ENCODE data around the gene TRAPPC8.

DNA sequence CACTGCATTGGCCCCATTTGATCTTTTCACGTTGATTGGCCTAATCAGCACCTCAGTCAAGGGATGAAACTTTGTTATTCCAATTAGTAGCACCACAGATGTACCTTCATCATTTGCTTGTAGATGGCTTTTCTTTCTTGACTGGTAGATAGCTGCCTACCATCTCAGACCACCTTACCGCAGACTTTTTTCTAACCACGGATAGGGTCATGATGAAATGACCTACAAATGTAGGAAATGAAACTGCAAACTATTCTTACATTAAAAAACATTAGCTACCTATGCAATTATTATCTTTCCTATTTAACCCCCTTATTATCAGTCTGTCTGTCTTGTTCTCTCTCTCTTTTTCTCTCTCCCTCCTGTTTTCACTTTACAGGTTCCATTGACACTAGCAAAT lies 159.9 kb downstream of the TRAPPC8 start:
- TF ChIP-seq, protein P1, sequence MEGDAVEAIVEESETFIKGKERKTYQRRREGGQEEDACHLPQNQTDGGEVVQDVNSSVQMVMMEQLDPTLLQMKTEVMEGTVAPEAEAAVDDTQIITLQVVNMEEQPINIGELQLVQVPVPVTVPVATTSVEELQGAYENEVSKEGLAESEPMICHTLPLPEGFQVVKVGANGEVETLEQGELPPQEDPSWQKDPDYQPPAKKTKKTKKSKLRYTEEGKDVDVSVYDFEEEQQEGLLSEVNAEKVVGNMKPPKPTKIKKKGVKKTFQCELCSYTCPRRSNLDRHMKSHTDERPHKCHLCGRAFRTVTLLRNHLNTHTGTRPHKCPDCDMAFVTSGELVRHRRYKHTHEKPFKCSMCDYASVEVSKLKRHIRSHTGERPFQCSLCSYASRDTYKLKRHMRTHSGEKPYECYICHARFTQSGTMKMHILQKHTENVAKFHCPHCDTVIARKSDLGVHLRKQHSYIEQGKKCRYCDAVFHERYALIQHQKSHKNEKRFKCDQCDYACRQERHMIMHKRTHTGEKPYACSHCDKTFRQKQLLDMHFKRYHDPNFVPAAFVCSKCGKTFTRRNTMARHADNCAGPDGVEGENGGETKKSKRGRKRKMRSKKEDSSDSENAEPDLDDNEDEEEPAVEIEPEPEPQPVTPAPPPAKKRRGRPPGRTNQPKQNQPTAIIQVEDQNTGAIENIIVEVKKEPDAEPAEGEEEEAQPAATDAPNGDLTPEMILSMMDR (IDR thresholded peaks at IDR 0.05; ENCODE audit: poor library complexity, severe bottlenecking), result no peak
- TF ChIP-seq TAF1 (IDR thresholded peaks at IDR 0.05; ENCODE audit: low read depth) (no peak), EP300 (conservative IDR thresholded peaks at IDR 0.05; ENCODE audit: poor library complexity, severe bottlenecking) (no peak)

Data from neural cell (in vitro differentiated cells).